Measurements from ENCODE around the gene DOLPP1. TPM values are rescaled to one million over a fixed set of nuclear protein-coding genes. Genes with fewer than 3 reads are reported as not detected.

DOLPP1 gene
- total RNA-seq, 4 donors from 2014 or later, result 9.7 to 23.0 (median 19.3) TPM

GRCh38 chr9:129094387-129095169 is 13.7 kb downstream of the DOLPP1 start:
- Histone ChIP-seq H3K4me1 (peaks cover 0 to 28% (median 3%) of the 10 kb centered on the region in 3 donors), H3K27ac (no peak overlapping the region), H3K36me3 (peaks cover 9 to 59% (median 10%) of the 10 kb centered on the region in 3 donors), H3K27me3 (no peaks in the 10 kb centered on the region), H3K9me3 (no peaks in the 10 kb centered on the region), H3K4me3 (no peak overlapping the region)
- TF ChIP-seq, protein P1, sequence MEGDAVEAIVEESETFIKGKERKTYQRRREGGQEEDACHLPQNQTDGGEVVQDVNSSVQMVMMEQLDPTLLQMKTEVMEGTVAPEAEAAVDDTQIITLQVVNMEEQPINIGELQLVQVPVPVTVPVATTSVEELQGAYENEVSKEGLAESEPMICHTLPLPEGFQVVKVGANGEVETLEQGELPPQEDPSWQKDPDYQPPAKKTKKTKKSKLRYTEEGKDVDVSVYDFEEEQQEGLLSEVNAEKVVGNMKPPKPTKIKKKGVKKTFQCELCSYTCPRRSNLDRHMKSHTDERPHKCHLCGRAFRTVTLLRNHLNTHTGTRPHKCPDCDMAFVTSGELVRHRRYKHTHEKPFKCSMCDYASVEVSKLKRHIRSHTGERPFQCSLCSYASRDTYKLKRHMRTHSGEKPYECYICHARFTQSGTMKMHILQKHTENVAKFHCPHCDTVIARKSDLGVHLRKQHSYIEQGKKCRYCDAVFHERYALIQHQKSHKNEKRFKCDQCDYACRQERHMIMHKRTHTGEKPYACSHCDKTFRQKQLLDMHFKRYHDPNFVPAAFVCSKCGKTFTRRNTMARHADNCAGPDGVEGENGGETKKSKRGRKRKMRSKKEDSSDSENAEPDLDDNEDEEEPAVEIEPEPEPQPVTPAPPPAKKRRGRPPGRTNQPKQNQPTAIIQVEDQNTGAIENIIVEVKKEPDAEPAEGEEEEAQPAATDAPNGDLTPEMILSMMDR (IDR thresholded peaks at IDR 0.05), result no peak
- TF ChIP-seq POLR2A (IDR thresholded peaks at IDR 0.05), result no peak
- DNase-seq, result no peak
- intact Hi-C loops (cut with DNase I), result no loop called here
- 100% methylated on average over 1 of the region's 13 CpGs; no CpG with 5 or more reads in 1 of the 2 donors for WGBS, 2 donors

GRCh38 chr9:129095170-129095667 is 14.3 kb downstream of the DOLPP1 start:
- TF ChIP-seq, protein P1 (IDR thresholded peaks at IDR 0.05), result no peak
- TF ChIP-seq POLR2A (IDR thresholded peaks at IDR 0.05), result no peak
- Histone ChIP-seq H3K27me3 (no peaks in the 10 kb centered on the region), H3K36me3 (peaks cover 6 to 59% (median 8%) of the 10 kb centered on the region in 3 donors), H3K27ac (no peak overlapping the region), H3K9me3 (no peaks in the 10 kb centered on the region), H3K4me3 (no peak overlapping the region), H3K4me1 (peaks cover 0 to 28% (median 3%) of the 10 kb centered on the region in 3 donors)
- intact Hi-C loops (cut with DNase I), result no loop called here
- WGBS, 2 donors, result 93% methylated on average over 15 of the region's 21 CpGs; no CpG with 5 or more reads in 1 of the 2 donors
- no peak for DNase-seq

- TF ChIP-seq, protein P1 (IDR thresholded peaks at IDR 0.05), result no peak
- no peak for TF ChIP-seq POLR2A (IDR thresholded peaks at IDR 0.05)
- H3K9me3 ChIP-seq, result no peaks in the 10 kb centered on the region
- H3K36me3 ChIP-seq, result peaks cover 6 to 59% (median 8%) of the 10 kb centered on the region in 3 donors
- peaks cover 0 to 27% (median 3%) of the 10 kb centered on the region in 3 donors for H3K4me1 ChIP-seq
- 93 to 95% methylated on average over 4 to 6 of the region's 12 CpGs for WGBS, 2 donors
- DNase-seq, result no peak
- intact Hi-C loops (cut with DNase I), result no loop called here
- no peaks in the 10 kb centered on the region for H3K27me3 ChIP-seq
- no peak overlapping the region for H3K27ac ChIP-seq
- no peak overlapping the region for H3K4me3 ChIP-seq
Observed at GRCh38 chr9:129095908-129096307, 15.0 kb downstream of the DOLPP1 start.

- intact Hi-C loops (cut with DNase I), result no loop called here
- Histone ChIP-seq H3K4me3 (no peak overlapping the region), H3K27me3 (no peaks in the 10 kb centered on the region), H3K36me3 (peaks cover 6 to 74% (median 8%) of the 10 kb centered on the region in 3 donors), H3K4me1 (peaks cover 0 to 13% (median 6%) of the 10 kb centered on the region in 3 donors), H3K27ac (no peak overlapping the region), H3K9me3 (no peaks in the 10 kb centered on the region)
- TF ChIP-seq, protein P1 (IDR thresholded peaks at IDR 0.05), result no peak
- TF ChIP-seq POLR2A (IDR thresholded peaks at IDR 0.05), result no peak
- no peak for DNase-seq
- 80 to 93% methylated on average over 3 to 8 of the region's 16 CpGs for WGBS, 2 donors
Observed at GRCh38 chr9:129097671-129098306, 16.9 kb downstream of the DOLPP1 start.

DNA sequence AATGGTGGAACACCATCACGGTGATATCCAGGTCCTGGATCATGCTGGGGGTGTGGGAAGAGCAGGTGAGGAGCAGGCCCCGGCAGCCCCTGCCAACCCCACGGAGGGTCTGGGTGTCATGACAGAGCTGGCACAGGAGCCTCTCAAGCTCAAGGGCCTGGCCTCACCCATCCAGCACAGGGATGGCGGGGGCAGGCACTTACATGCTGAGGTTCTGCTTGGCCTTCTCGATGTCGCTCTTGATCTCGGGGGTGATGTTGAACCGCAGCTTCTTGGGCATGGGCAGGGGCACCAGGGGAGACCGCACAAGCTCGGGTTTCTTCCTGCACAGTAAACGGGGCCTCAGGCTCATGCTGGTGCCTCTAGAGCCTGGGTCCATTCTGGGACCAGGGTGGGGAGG is 17.4 kb downstream of the DOLPP1 start:
- no peak overlapping the region for H3K27ac ChIP-seq
- H3K9me3 ChIP-seq, result no peaks in the 10 kb centered on the region
- peaks cover 3 to 13% (median 8%) of the 10 kb centered on the region in 3 donors for H3K4me1 ChIP-seq
- TF ChIP-seq, protein P1 (IDR thresholded peaks at IDR 0.05), result no peak
- TF ChIP-seq POLR2A (IDR thresholded peaks at IDR 0.05), result no peak
- peaks cover 6 to 74% (median 8%) of the 10 kb centered on the region in 3 donors for H3K36me3 ChIP-seq
- intact Hi-C loops (cut with DNase I), result no loop called here
- WGBS, 2 donors, result 94 to 95% methylated on average over 3 to 8 of the region's 11 CpGs
- no peaks in the 10 kb centered on the region for H3K27me3 ChIP-seq
- no peak overlapping the region for H3K4me3 ChIP-seq
- no peak for DNase-seq

Measured in esophagus squamous epithelium (tissue), 5 donors.